H1 (cell line): Measurements from ENCODE around the gene COL5A1. TPM values are rescaled to one million over a fixed set of nuclear protein-coding genes. Genes with fewer than 3 reads are reported as not detected.

Experiments used
- CTCF ChIA-PET: fragments of 300-600 bp; sonication (Branson Sonifier 250); formaldehyde crosslinking; loops from one replicate; lab custom pipeline; 2021; ENCODE audit not compliant: partially characterized antibody; lab: Charles Lee
- POLR2A ChIA-PET: fragments of 300-600 bp; sonication (Branson Sonifier 250); formaldehyde crosslinking; loops from one replicate; lab custom pipeline; 2021; ENCODE audit warnings: inconsistent platforms; ENCODE audit not compliant: partially characterized antibody; lab: Charles Lee
- DNase-seq, 2 experiments: peaks; one replicate each; pipeline versions ENCODE4 v3.0.0 to v3.0.0-alpha.2; 2010 to 2022; ENCODE audit warnings: low spot score in 2 of 2, low read depth in 1 of 2, mixed read lengths in 1 of 2
- FAIRE-seq: peaks from 2 replicates; lab custom pipeline; 2011; peaks lifted over from hg19 to GRCh38; lab: Jason Lieb, UNC
- H2AFZ ChIP-seq: 2 replicates; pipeline ENCODE4 v1.8.1; 2012; ENCODE audit warnings: low read length, inconsistent platforms
- H2AK5ac ChIP-seq: 2 replicates; pipeline ENCODE4 v1.6.1; 2013; ENCODE audit warnings: low read depth, low read length
- H2BK120ac ChIP-seq: replicated peaks from 2 replicates; pipeline ENCODE3; 2013; ENCODE audit warnings: low read depth, low read length, inconsistent platforms
- H2BK12ac ChIP-seq: 2 replicates; pipeline ENCODE4 v1.6.1; 2013; ENCODE audit warnings: low read depth, low read length
- H2BK15ac ChIP-seq: 2 replicates; pipeline ENCODE4 v1.6.1; 2013; ENCODE audit warnings: low read length
- H2BK20ac ChIP-seq: 2 replicates; pipeline ENCODE4 v1.6.1; 2013; ENCODE audit warnings: low read length
- H2BK5ac ChIP-seq: 2 replicates; pipeline ENCODE4 v1.6.1; 2013; ENCODE audit warnings: low read depth, low read length
- H3K14ac ChIP-seq: 2 replicates; pipeline ENCODE4 v1.6.1; 2013; ENCODE audit warnings: inconsistent platforms; ENCODE audit not compliant: insufficient read length
- H3K18ac ChIP-seq: 2 replicates; pipeline ENCODE4 v1.6.1; 2013; ENCODE audit warnings: low read length; ENCODE audit errors: extremely low read depth
- H3K23ac ChIP-seq: 2 replicates; pipeline ENCODE4 v1.6.1; 2013; ENCODE audit warnings: inconsistent platforms; ENCODE audit not compliant: insufficient read length
- H3K23me2 ChIP-seq: 2 replicates; pipeline ENCODE4 v1.6.1; 2013; ENCODE audit warnings: low read depth, low read length
- H3K27ac ChIP-seq: 2 replicates; pipeline ENCODE4 v1.6.1; 2011; ENCODE audit warnings: low read depth, low read length, inconsistent platforms
- H3K27me3 ChIP-seq, 4 experiments: replicated peaks in 1 of 4; 1 replicate in 1 of 4; 2 replicates in 3 of 4; pipeline versions ENCODE4 v1.6.1 to v1.8.1; 2011 to 2013; ENCODE audit warnings: low read length in 3 of 4, mild to moderate bottlenecking in 3 of 4, inconsistent platforms in 2 of 4, mixed read lengths in 2 of 4, moderate library complexity in 1 of 4; ENCODE audit not compliant: control insufficient read depth in 3 of 4, insufficient read depth in 3 of 4; ENCODE audit errors: extremely low read depth in 1 of 4
- H3K36me3 ChIP-seq, 4 experiments: 2 replicates each; pipeline versions ENCODE4 v1.6.1 to v1.8.1; 2011 to 2013; ENCODE audit warnings: mild to moderate bottlenecking in 4 of 4, low read length in 3 of 4, moderate library complexity in 2 of 4, control low read depth in 1 of 4, inconsistent platforms in 1 of 4; ENCODE audit not compliant: insufficient read depth in 4 of 4, control insufficient read depth in 2 of 4
- H3K4ac ChIP-seq: replicated peaks from 2 replicates; pipeline ENCODE3; 2013; ENCODE audit warnings: low read length, low read depth, mixed read lengths, inconsistent platforms; ENCODE audit not compliant: insufficient read length
- H3K4me1 ChIP-seq, 4 experiments: replicated peaks in 1 of 4; 1 replicate in 1 of 4; 2 replicates in 3 of 4; pipeline versions ENCODE4 v1.6.1 to v1.8.1; 2011 to 2013; ENCODE audit warnings: low read length in 3 of 4, inconsistent platforms in 2 of 4, mixed read lengths in 1 of 4; ENCODE audit not compliant: insufficient read depth in 4 of 4, control insufficient read depth in 3 of 4
- H3K4me2 ChIP-seq, 2 experiments: 2 replicates each; pipeline versions ENCODE4 v1.6.1 to v1.8.1; 2011 to 2013; ENCODE audit warnings: low read depth in 2 of 2, low read length in 2 of 2, control low read depth in 1 of 2, inconsistent platforms in 1 of 2, mild to moderate bottlenecking in 1 of 2; ENCODE audit not compliant: insufficient read depth in 1 of 2
- H3K4me3 ChIP-seq, 4 experiments: fragments of 200-600, 300-600 bp in 1 of 4; sonication (generic), shearing (Covaris generic), sonication (Bioruptor Twin) in 1 of 4; 2 replicates each; pipeline versions ENCODE4 v1.5.1 to v1.8.1; 2011 to 2016; ENCODE audit warnings: low read length in 4 of 4, low read depth in 3 of 4, control low read depth in 2 of 4, inconsistent platforms in 2 of 4, mild to moderate bottlenecking in 2 of 4, mixed read lengths in 1 of 4, moderate library complexity in 1 of 4; ENCODE audit not compliant: insufficient read depth in 2 of 4; ENCODE audit errors: extremely low read depth in 1 of 4
- H3K56ac ChIP-seq: replicated peaks from 2 replicates; pipeline ENCODE3; 2013; ENCODE audit warnings: low read depth, mild to moderate bottlenecking, mixed read lengths, low read length, inconsistent platforms; ENCODE audit not compliant: insufficient read length
- H3K79me1 ChIP-seq: 2 replicates; pipeline ENCODE4 v1.6.1; 2013; ENCODE audit warnings: low read depth, low read length, control low read depth
- H3K79me2 ChIP-seq, 2 experiments: 2 replicates each; pipeline versions ENCODE4 v1.6.1 to v1.8.1; 2012 to 2013; ENCODE audit warnings: low read length in 2 of 2, mild to moderate bottlenecking in 2 of 2, inconsistent platforms in 1 of 2; ENCODE audit not compliant: insufficient read depth in 2 of 2, control insufficient read depth in 1 of 2
- H3K9ac ChIP-seq, 4 experiments: replicated peaks in 1 of 4; 1 replicate in 1 of 4; 2 replicates in 3 of 4; pipeline versions ENCODE4 v1.6.1 to v1.8.1; 2011 to 2013; ENCODE audit warnings: low read depth in 3 of 4, low read length in 3 of 4, control low read depth in 2 of 4, mild to moderate bottlenecking in 2 of 4, moderate library complexity in 2 of 4, inconsistent platforms in 1 of 4; ENCODE audit errors: extremely low read depth in 1 of 4
- H3K9me3 ChIP-seq, 2 experiments: 2 replicates each; pipeline versions ENCODE4 v1.6.1 to v1.8.1; 2012 to 2013; ENCODE audit warnings: mild to moderate bottlenecking in 2 of 2, moderate library complexity in 2 of 2, control low read depth in 1 of 2, inconsistent platforms in 1 of 2, low read depth in 1 of 2, low read length in 1 of 2, mixed read lengths in 1 of 2; ENCODE audit not compliant: insufficient read depth in 2 of 2
- H4K20me1 ChIP-seq, 2 experiments: replicated peaks in 1 of 2; 2 replicates each; pipeline versions ENCODE3 to v1.8.1; 2011 to 2013; ENCODE audit warnings: inconsistent platforms in 2 of 2, low read length in 2 of 2, mild to moderate bottlenecking in 1 of 2; ENCODE audit not compliant: insufficient read depth in 2 of 2, control insufficient read depth in 1 of 2
- H4K5ac ChIP-seq: 2 replicates; pipeline ENCODE4 v1.6.1; 2013; ENCODE audit warnings: low read length, low read depth, mixed read lengths, inconsistent platforms; ENCODE audit not compliant: insufficient read length
- H4K8ac ChIP-seq: 2 replicates; pipeline ENCODE4 v1.8.0; 2013; ENCODE audit warnings: mild to moderate bottlenecking, moderate library complexity, low read length, inconsistent platforms; ENCODE audit not compliant: insufficient read depth; ENCODE audit errors: extremely low read depth
- H4K91ac ChIP-seq: replicated peaks from 2 replicates; pipeline ENCODE3; 2013; ENCODE audit warnings: low read length, mixed read lengths, inconsistent platforms; ENCODE audit not compliant: insufficient read length
- BACH1 ChIP-seq: IDR thresholded peaks from 2 replicates; pipeline ENCODE4 v1.6.1; 2012; ENCODE audit warnings: low read length, improper control_type of control experiment
- BCL11A ChIP-seq, 2 experiments: IDR thresholded peaks; one replicate each; pipeline ENCODE4 v1.6.1; 2011; ENCODE audit warnings: low read depth in 2 of 2, low read length in 2 of 2, mild to moderate bottlenecking in 2 of 2
- CBX8 ChIP-seq: fragments of 300-800, 300-1000 bp; sonication (generic); IDR thresholded peaks from 2 replicates; pipeline ENCODE4 v1.7.1; 2016; ENCODE audit warnings: low read depth, low read length, borderline replicate concordance
- GTF2F1 ChIP-seq: IDR thresholded peaks from 2 replicates; pipeline ENCODE4 v1.6.1; 2012; ENCODE audit warnings: low read depth, low read length, improper control_type of control experiment, borderline replicate concordance
- JUND ChIP-seq: IDR thresholded peaks from 2 replicates; pipeline ENCODE4 v1.6.1; 2011; ENCODE audit warnings: mild to moderate bottlenecking, improper control_type of control experiment, low read length
- POLR2AphosphoS5 ChIP-seq: IDR thresholded peaks from 2 replicates; pipeline ENCODE4 v1.6.1; 2011; ENCODE audit warnings: low read depth, low read length
- POU5F1 ChIP-seq: IDR thresholded peaks from 2 replicates; pipeline ENCODE4 v1.6.1; 2011; ENCODE audit warnings: low read depth, mild to moderate bottlenecking, low read length, moderate library complexity
- RFX5 ChIP-seq: IDR thresholded peaks from 2 replicates; pipeline ENCODE4 v1.6.1; 2011; ENCODE audit warnings: low read depth, low read length, improper control_type of control experiment, borderline replicate concordance
- SIN3A ChIP-seq, 2 experiments: IDR thresholded peaks in 1 of 2; conservative IDR thresholded peaks in 1 of 2; 2 replicates each; pipeline ENCODE4 v1.6.1; 2011 to 2012; ENCODE audit warnings: low read length in 2 of 2, improper control_type of control experiment in 1 of 2, low read depth in 1 of 2, mild to moderate bottlenecking in 1 of 2
- TAF7 ChIP-seq: optimal IDR thresholded peaks from 2 replicates; pipeline ENCODE3; 2011; ENCODE audit warnings: low read depth, mild to moderate bottlenecking, inconsistent platforms, low read length, moderate library complexity, borderline replicate concordance
- WGBS, 2 experiments: shearing (Covaris generic) in 1 of 2; methylation state at CpG; one replicate each; pipeline versions ENCODE4 v1.1.6 to v1.1.7; 2013 to 2015; ENCODE audit warnings: low lambda C conversion rate in 2 of 2, mixed read lengths in 2 of 2, inconsistent platforms in 1 of 2, low coverage in 1 of 2, missing lambda C conversion rate in 1 of 2; ENCODE audit not compliant: insufficient replicate concordance in 2 of 2, insufficient coverage in 1 of 2, insufficient read length in 1 of 2; ENCODE audit errors: extremely low coverage in 1 of 2, missing lambda C conversion rate in 1 of 2; 5-methylcytosine and 5-hydroxymethylcytosine counted together
- polyA plus RNA-seq, 7 experiments: library from polyadenylated mRNA; depleted of rRNA in 3 of 7; stranded (reverse) in 5 of 7; unstranded in 2 of 7; fragments of >200 nt in 5 of 7; fragments of 200-250 nt in 2 of 7; gene quantifications; 1 replicate in 5 of 7; 2 replicates in 1 of 7; 4 replicates in 1 of 7; pipeline versions ENCODE4 v1.2.1 to v1.2.3, GENCODE V29; 2011 to 2013; ENCODE audit warnings: missing spikeins in 2 of 7, mixed read lengths in 2 of 7
- total RNA-seq: library from RNA; stranded (reverse); fragmentation: NEBNext Ultra II Directional; extraction: Animal tissue kit (Norgen Biotek cat#: 25700); gene quantifications from 2 replicates; pipeline ENCODE4 v1.2.1, GENCODE V29; 2021
- TF ChIP-seq, protein P1 (sequence below): IDR thresholded peaks from 2 replicates; pipeline ENCODE4 v1.6.1; 2011; ENCODE audit warnings: low read length, improper control_type of control experiment
- TF ChIP-seq, protein P2 (sequence below): IDR thresholded peaks from 2 replicates; pipeline ENCODE4 v1.6.1; 2012; ENCODE audit warnings: low read length, inconsistent platforms

The COL5A1 gene
- total and polyA plus RNA-seq, 2 of the 8 experiments (the other 6 are each of a cell fraction or from before 2014, with no cell fraction given): 3.8 to 12.0 TPM

DNA sequence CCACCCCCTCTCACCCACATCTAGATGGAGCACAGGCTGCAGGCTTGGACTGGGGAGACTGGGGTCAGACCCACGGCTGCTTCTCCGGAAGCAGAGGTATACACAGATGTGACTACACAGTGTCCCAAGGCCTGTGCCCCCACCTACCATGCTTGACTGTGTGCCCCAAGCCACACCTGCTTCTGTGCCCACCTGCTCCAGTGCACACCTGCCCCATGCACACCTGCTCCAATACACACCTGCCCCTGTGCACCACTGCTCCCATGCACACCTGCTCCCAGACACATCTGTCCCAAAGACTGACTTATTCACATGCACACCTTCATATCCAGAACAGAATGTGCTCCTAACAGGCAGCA lies 5.5 kb upstream of the COL5A1 start:
- no peaks in the 10 kb centered on the region for H3K9me3 ChIP-seq
- H3K4me3 ChIP-seq: no peak overlapping the region
- no peaks in the 10 kb centered on the region; the same call in 1 of the 2 replicates for H3K23me2 ChIP-seq
- POLR2A ChIA-PET: no interaction called here
- no peaks in the 10 kb centered on the region for H3K36me3 ChIP-seq
- no peak overlapping the region for H3K18ac ChIP-seq
- H2BK12ac ChIP-seq: no peak overlapping the region
- H3K79me2 ChIP-seq: no peaks in the 10 kb centered on the region
- H3K23ac ChIP-seq: no peak overlapping the region
- no peak overlapping the region for H2BK15ac ChIP-seq
- WGBS, 2 experiments: 100% methylated on average over 2 of the region's 2 CpGs; no CpG with 5 or more reads in 1 of the 2 experiments
- FAIRE-seq (no peak), DNase-seq (no peak)
- H2BK5ac ChIP-seq: no peak overlapping the region
- no peak overlapping the region for H3K14ac ChIP-seq
- no peak overlapping the region for H2AK5ac ChIP-seq
- H2BK120ac ChIP-seq: no peak overlapping the region
- no peak overlapping the region for H3K4me2 ChIP-seq
- no peak overlapping the region for H3K9ac ChIP-seq
- H4K5ac ChIP-seq: no peak overlapping the region
- no peaks in the 10 kb centered on the region for H4K20me1 ChIP-seq
- H3K27me3 ChIP-seq: no peaks in the 10 kb centered on the region; a peak in 1 of 7 replicates
- no peak overlapping the region for H4K8ac ChIP-seq
- H3K4ac ChIP-seq: no peak overlapping the region
- CTCF ChIA-PET: interaction anchor here (0.7 to 1.2 kb wide), 3 partner anchors 10 to 187 kb away, joined by 3 to 4 read pairs (median 3); no protein-coding TSS in a partner anchor
- H2AFZ ChIP-seq: no peak overlapping the region
- no peaks in the 10 kb centered on the region for H3K79me1 ChIP-seq
- H2BK20ac ChIP-seq: no peak overlapping the region
- H4K91ac ChIP-seq: no peak overlapping the region
- no peak overlapping the region for H3K27ac ChIP-seq
- H3K4me1 ChIP-seq: peaks cover 0 to 11% (median 4%) of the 10 kb centered on the region in 4 experiments; a peak in 5 of 7 replicates
- no peak overlapping the region for H3K56ac ChIP-seq
- no peak for TF ChIP-seq BACH1
- no peak for TF ChIP-seq RFX5
- TF ChIP-seq, protein P1, sequence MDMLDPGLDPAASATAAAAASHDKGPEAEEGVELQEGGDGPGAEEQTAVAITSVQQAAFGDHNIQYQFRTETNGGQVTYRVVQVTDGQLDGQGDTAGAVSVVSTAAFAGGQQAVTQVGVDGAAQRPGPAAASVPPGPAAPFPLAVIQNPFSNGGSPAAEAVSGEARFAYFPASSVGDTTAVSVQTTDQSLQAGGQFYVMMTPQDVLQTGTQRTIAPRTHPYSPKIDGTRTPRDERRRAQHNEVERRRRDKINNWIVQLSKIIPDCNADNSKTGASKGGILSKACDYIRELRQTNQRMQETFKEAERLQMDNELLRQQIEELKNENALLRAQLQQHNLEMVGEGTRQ: no peak
- TF ChIP-seq GTF2F1: no peak
- no peak for TF ChIP-seq TAF7
- TF ChIP-seq, protein P2, sequence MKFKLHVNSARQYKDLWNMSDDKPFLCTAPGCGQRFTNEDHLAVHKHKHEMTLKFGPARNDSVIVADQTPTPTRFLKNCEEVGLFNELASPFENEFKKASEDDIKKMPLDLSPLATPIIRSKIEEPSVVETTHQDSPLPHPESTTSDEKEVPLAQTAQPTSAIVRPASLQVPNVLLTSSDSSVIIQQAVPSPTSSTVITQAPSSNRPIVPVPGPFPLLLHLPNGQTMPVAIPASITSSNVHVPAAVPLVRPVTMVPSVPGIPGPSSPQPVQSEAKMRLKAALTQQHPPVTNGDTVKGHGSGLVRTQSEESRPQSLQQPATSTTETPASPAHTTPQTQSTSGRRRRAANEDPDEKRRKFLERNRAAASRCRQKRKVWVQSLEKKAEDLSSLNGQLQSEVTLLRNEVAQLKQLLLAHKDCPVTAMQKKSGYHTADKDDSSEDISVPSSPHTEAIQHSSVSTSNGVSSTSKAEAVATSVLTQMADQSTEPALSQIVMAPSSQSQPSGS: no peak
- TF ChIP-seq POLR2AphosphoS5: no peak
- no peak for TF ChIP-seq POU5F1
- no peak for TF ChIP-seq CBX8
- TF ChIP-seq SIN3A (conservative IDR thresholded peaks at IDR 0.05 in 1 of 2, IDR thresholded peaks at IDR 0.05 in 1 of 2; ENCODE audit: low read depth in 1 of 2, low read length in 2 of 2): no peak
- TF ChIP-seq JUND: no peak
- TF ChIP-seq BCL11A (IDR thresholded peaks at IDR 0.05; ENCODE audit: low read depth in 2 of 2, low read length in 2 of 2): no peak
